CD4-positive, alpha-beta T cell treated with Interleukin-17A for 4 hours (primary cell): ENCODE results near the gene PKD1L1.

Source experiments
- DNase-seq: peaks from one replicate; pipeline ENCODE4 v3.0.0-alpha.2; 2020; ENCODE audit warnings: mixed read lengths

The PKD1L1 gene

DNA sequence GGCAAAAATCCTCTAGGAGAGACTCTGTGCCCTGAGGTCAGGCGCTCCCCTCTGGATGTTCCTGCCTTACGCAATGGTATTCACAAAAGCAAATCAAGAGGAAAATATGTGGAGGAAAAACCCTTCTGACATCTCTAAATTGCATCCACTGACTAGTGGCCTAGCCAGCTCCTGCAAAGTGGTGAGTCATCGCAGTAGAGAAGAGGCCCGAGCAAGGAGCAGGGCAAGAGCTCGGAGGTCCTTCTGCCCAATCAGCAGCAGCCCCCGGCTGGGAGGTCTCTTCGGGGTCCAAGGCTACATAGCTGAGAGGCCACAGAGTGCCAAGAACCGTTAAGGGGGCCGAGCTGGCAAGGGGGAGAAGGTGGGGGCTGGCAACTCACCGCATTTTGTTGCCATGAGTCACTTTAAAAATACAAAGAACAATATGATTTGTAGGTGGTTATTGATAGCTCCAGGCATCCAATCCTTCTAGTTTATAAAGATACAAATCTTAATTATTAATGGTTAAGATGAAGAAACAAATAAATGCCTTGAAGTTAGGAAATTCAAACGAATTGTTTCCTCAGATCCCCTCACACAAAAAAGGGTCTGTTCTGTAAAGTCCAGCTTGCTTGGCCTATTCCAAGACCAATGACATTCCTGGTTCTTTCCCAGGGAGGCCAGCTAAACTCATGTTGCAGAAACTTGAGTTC lies 161.6 kb downstream of the PKD1L1 start:
- no peak for DNase-seq

DNA sequence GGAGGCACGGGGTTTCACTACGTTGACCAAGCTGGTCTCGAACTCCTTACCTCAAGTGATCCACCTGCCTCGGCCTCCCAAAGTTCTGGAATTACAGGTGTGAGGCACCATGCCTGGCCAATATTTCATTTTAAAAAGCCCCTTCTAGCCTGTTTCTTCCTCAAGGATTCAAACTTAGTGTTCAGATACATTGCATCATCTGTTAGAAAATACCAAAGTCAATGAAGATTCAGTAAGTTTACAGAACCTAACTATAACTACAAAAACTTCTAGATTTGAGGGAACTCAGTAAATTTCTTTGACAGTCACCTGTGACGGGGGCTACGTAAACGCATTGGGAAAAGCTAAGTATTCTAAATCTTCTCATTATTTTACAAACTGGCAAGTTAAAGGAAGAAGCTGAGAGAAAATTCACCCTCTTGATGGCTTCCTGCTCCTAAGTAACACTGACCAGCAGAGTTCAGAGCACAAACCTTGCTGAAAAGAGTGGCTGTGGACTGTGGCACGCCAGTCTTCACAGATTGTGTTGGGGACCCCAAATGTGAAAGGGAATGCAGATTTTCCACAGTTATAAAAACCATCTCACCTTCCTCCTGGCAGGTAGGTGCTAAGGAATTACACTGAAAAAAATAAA lies 162.2 kb downstream of the PKD1L1 start:
- DNase-seq: no peak

DNA sequence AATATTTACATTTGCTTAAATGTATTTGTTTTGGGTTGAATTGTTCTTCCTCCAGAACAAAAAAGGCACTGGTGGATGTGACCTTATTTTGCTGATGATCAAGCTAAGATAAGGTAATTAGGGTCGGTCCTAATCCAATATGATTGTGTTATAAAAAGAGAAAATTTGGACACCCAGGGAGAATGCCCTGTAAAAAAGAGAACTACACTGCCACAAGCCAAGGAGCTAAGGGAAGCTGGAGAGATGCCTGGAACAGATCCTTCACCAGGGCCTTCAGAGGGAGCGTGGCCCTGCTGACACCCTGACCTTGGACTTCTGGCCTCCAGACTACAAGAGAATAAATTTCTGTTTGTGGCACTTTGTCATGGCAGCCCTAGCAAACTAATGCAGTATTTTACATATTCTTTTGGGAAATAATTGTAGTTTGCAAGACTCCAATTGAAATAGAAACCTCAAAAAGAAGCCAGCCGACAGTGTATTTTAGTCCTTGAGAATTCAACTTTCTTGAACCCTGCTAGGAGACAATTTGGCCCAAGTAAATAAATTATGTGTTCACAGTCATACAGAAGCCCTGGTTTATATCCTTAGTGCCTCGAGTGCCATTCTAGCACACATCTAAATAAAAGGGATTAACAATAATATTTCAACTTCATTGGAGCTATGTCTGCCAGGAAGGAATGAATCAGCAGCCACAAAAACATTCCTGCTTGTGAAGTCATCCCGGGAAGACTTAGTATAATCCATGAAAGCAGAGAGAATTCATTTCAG lies 164.6 kb downstream of the PKD1L1 start:
- DNase-seq: no peak

DNA sequence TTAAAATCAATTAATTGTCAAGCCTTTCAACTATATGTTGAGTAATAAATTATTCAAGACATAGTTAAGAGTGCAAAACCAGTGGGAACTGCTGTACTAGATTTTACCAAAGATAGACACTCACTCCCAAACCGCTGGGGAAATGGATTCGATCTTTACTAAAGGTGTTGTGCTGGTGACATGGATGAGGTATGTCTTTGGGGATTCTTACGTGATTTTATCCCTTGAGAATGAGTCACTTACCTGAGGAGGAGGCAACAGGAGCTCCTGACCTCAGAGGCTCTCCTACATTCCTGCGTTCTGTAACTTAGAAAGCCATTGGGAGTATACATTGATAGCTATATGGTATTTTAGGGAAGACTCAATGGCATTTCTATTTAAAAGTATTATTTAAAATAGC lies 165.5 kb downstream of the PKD1L1 start:
- DNase-seq: no peak

DNA sequence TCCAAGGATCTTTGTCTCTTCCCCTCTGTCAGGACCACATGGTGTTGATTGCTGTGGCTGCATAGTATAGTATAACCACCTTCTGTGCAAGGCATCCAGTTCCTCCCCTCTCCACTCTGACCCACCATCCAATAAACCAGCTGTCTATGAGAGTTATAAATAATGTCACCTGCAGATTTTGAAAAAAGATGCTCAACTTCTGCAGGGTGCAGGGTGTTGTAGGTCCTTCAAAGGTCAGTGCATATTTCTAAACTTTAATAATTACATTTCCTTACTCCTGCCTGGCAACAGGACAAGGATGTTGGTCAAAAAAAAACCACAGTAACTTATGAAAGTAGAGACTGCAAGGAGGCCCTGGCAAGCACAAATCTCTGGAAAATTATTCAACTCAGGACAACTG lies 166.2 kb downstream of the PKD1L1 start:
- DNase-seq: no peak

GRCh38 chr7:47780555-47780954 lies 167.7 kb downstream of the PKD1L1 start:
- DNase-seq: no peak

DNA sequence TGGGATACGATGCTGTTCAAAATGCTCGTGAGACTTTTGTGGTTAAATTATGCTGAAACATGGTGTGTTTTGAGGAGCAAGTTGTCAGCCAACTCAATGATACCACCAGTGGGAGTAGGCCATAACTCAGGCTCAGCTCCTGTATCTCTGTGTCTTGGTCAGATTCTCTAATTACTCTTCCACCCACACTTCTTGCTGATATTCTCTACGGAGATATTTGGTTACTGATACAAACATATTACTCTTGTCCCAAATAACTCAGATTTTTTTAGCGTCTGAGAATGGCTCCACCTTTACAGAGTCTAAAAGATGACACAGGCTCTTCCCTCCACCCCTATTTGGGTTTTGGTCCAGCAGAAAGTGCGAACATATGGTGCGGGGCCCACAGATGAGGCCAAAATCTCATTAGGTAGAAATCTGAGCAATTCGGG lies 168.9 kb downstream of the PKD1L1 start:
- DNase-seq: no peak

DNA sequence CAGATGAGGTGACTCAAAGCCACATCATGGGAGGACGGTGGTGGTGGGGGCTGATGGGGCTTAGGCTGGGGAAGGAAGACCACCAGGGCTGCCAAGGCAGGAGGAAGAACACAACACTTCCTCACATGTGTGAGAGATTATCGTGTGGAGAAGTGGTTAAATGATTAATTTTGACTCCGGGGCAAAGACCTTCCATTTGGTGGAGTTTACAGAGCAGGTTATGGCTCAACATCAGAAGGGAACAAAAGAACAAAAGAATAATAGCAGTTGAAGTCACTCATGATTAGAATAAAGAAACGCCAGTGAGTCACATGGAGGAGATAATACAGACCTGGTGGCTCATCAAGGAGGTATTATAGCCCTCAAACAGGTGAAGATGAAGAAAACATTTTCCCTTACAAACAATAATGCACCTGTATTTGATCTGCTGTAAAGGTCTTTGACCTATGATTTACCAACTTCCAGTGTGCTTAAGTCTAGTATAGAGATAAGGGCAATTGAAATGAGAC lies 170.1 kb downstream of the PKD1L1 start:
- DNase-seq: no peak

- DNase-seq: no peak
Measured at GRCh38 chr7:47777531-47778152, 170.6 kb downstream of the PKD1L1 start.

DNA sequence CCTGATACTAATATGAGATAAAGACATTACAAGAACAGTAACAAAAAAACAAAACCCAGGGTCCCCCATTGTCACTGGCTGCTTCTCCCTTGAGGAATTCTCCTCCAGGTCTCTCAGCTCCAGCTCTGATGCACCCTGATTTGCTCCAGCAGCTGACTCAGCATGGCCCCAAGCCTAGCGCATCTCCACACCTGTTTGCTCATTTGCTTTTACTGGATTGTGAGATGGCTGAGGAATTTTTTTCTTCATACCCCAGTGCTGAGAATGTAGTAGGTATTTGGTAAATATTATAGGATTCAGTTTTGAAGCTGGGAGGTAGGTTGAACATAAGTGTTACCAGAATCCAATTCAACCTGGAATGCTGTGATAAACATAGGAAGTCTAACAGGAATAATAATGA lies 171.9 kb downstream of the PKD1L1 start:
- DNase-seq: no peak

DNA sequence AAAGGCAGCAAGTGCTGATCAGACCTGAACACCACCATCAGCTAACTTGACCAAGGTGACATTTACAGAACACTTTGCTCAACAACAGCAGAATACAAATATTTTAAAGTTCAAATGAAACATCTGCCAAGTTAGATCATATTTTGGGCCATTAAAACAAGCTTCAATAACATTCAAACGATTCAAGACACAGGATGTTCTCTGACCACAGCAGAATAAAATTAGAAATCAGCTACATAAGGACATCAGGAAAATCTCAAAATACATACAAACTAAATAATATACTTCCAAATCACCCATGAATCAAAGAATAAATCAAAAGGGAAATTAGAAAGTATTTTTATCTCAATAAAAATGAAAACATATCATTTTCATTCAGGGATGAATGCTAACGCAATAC lies 173.0 kb downstream of the PKD1L1 start:
- DNase-seq: no peak

DNA sequence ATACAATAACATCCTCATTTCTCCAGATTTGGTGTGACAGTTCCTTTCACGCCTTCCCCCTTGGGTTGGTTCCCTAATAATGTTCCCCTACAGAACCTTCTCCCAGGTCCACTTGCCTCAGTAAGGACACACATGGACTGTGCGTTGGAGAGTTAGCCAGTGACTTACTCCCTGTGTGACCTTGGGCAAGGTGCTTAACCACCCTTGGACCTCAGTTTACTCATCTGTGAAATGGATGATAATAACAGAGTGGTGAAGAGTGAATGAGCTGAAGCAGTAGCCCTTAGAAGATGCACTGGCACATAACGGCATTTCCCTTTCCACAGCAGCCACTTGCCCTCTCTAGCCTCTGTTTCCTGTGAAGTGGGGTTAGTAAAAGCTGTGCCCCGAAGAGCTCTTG lies 175.8 kb downstream of the PKD1L1 start:
- no peak for DNase-seq

DNA sequence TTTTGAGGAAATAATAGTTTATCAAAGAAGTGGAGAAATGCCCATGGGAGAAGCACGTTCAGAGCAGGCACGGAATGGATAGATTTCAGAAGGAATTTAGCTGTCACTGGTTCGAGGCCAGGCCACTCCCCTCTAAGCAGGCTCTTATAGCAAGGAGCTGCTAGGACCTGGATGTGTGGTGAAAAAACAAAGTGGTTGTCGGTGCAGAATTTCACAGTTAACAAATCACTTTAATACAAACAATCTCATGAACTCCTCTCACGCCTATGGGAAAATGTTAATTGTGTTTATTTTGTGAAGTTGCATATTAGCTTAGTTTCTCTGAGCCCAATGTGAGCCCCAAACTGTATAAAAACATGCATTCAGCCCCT lies 176.3 kb downstream of the PKD1L1 start:
- DNase-seq: no peak

- no peak for DNase-seq
Measured at GRCh38 chr7:47771336-47771989, 176.8 kb downstream of the PKD1L1 start.

GRCh38 chr7:47766126-47766525 lies 182.1 kb downstream of the PKD1L1 start:
- DNase-seq: no peak

DNA sequence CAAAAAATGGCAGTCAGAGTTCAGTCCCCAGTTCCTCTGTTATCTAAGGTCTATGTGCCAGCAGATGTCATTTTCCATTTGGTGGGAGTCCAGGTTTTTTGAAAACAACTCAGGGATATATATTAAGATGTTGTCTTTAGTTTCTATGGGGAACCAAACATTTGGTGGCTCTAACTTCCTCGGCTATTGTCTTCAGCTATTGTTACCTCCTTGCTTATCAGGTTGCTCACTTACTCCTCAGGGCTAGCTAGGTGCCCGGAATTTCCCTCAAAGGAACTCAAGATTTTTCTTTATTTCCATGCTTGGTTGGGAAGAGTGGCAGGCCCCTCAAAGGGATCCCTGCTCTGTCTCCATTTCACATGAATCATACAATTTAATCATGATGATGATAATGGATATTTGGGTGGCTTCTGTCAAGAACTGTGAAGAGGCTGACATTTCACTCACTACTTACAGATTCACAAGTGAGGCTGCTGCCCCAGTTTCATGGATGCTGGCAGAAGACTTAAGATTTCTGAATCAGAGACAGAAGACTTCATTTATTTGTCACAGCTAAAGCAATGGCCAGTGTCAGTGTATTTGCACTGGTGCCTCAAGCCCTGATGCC lies 182.8 kb downstream of the PKD1L1 start:
- DNase-seq: no peak

- no peak for DNase-seq
Measured at GRCh38 chr7:47764746-47765145, 183.5 kb downstream of the PKD1L1 start.

GRCh38 chr7:47763063-47763974 lies 184.9 kb downstream of the PKD1L1 start:
- DNase-seq: no peak

DNA sequence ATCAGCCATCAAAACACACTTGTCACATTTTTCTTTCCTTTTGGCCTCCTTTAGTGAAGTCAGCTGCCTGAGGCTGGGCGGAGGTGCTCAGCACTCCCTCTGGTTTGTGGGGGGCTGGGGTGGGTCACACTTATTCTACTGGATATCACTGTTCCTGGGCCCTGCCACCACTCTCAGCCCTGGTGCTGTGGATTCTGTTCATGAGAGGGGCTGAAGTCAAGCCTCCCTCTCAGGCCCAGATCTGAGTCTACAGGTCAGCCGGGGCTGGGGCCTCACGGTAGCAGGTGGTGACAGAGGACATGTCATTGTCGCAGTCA lies 185.6 kb downstream of the PKD1L1 start:
- no peak for DNase-seq

GRCh38 chr7:47762207-47762606 lies 186.1 kb downstream of the PKD1L1 start:
- no peak for DNase-seq

- DNase-seq: no peak
Measured at GRCh38 chr7:47759056-47759706, 189.1 kb downstream of the PKD1L1 start.
